Stimulated activated CD4-positive, alpha-beta T cell treated with anti-CD3 and anti-CD28 coated beads, Interleukin-15, amount 100 ng/mL, for 24 hours (primary cell): ENCODE data around the gene KRTAP1-3.
"Not testable (repeated sequence)": the region's sequence is repeated elsewhere in the genome, so short reads cannot be mapped to it uniquely, and the experiment has no call there.

Source experiments
- DNase-seq: peaks from one replicate; pipeline ENCODE4 v3.0.0-alpha.2; 2020

KRTAP1-3 gene

DNA sequence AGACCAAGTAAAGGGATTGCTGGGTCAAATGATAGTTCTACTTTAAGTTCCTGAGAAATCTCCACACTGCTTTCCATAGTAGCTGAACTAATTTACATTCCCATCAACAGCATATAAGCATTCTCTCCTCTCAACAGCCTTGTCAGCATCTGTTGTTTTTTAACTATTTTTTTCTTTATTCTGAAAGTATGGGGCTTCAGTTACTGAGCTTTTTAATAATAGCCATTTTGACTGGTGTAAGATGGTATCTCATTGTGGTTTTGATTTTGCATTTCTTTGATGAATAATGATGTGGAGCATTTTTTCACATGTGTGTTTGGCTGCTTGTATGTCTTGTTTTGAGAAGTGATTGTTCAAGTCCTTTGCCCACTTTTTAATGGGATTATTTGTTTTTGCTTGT, 17.9 kb upstream of the KRTAP1-3 start:
- no peak for DNase-seq

- no peak for DNase-seq
Observed at GRCh38 chr17:41049110-41049509, 14.4 kb upstream of the KRTAP1-3 start.

GRCh38 chr17:41048441-41048840, 13.8 kb upstream of the KRTAP1-3 start:
- no peak for DNase-seq

GRCh38 chr17:41046735-41047465, 12.2 kb upstream of the KRTAP1-3 start, which contains the start of gene KRTAP2-1:
Gene KRTAP2-1, minus strand, starts transcription at chr17:41047316. Its CDS starts 49 bp downstream, at chr17:41047267.
- DNase-seq: not testable (repeated sequence)

GRCh38 chr17:41042953-41043352, 8.3 kb upstream of the KRTAP1-3 start:
- DNase-seq: no peak

GRCh38 chr17:41040783-41041571, 6.3 kb upstream of the KRTAP1-3 start, which contains the start of gene KRTAP1-1:
Gene KRTAP1-1, minus strand, starts transcription at chr17:41041450. Its CDS starts 53 bp downstream, at chr17:41041397.
- DNase-seq: not testable (repeated sequence)

- DNase-seq: no peak
Observed at GRCh38 chr17:41037853-41038350, 3.2 kb upstream of the KRTAP1-3 start.

DNA sequence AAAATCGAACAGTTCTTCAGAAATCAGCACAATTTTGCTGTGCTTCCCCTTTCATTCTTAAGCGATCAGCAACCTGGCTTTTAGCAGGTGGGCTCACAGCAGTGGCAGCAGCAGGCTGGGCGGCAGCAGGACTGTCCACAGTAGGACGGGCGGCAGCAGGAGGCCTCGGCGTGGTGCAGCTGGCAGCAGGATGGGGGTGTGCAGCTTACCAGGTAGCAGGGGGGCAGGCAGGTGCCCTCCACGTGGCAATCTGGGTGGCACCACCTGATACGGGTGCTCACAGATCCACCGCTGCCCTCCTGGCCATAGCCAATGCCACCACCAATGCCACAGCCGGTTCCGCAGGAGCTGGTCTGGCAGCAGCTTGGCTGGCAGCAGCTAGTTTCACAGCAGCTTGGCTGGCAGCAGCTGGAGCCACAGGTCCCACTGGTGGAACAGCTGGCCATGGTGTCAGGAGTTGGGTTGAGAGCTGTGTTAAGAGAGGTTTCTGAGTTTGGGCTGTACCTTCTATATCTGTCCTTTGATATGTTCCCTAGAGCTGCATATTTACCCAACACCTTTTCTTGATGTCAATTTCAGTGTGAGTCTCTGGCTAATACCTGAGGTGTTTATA, 4.9 kb downstream of the KRTAP1-3 start, which contains the start of gene KRTAP1-4:
KRTAP1-4 (minus strand) TSS at position 563 of the 613 bp plus-strand sequence; CDS start at position 446, 117 bp downstream.
- DNase-seq: no peak

GRCh38 chr17:41026715-41027471, 7.8 kb downstream of the KRTAP1-3 start, which contains the start of gene KRTAP1-5:
Gene KRTAP1-5, minus strand, starts transcription at chr17:41027208. Its CDS starts 53 bp downstream, at chr17:41027155.
- no peak for DNase-seq

GRCh38 chr17:41024697-41025096, 10.0 kb downstream of the KRTAP1-3 start:
- DNase-seq: no peak

- DNase-seq: no peak
Observed at GRCh38 chr17:41020336-41020735, 14.3 kb downstream of the KRTAP1-3 start.

GRCh38 chr17:41019415-41019814, 15.3 kb downstream of the KRTAP1-3 start:
- no peak for DNase-seq

- DNase-seq: no peak
Observed at GRCh38 chr17:41018541-41018940, 16.1 kb downstream of the KRTAP1-3 start.

- no peak for DNase-seq
Observed at GRCh38 chr17:41016578-41017215, 18.0 kb downstream of the KRTAP1-3 start.

DNA sequence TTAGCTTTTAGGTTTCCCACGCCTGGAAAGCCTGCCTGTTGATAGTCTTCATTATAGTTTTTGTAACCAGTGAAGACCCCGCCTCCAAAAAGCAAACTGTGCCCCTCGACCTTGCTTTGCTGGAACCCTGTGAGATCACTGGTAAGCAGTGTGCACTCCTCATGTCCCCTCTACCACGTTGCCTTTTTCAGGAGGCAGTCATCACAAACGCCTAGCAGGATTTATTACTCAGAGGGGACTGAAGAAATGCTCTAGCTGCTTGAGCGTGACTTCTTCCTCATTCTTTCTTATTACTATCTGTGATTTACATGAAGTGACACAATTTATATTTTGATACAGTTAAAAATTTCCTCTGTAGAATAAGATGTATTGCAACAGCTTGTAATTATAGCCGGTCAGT, 19.2 kb downstream of the KRTAP1-3 start:
- no peak for DNase-seq

DNA sequence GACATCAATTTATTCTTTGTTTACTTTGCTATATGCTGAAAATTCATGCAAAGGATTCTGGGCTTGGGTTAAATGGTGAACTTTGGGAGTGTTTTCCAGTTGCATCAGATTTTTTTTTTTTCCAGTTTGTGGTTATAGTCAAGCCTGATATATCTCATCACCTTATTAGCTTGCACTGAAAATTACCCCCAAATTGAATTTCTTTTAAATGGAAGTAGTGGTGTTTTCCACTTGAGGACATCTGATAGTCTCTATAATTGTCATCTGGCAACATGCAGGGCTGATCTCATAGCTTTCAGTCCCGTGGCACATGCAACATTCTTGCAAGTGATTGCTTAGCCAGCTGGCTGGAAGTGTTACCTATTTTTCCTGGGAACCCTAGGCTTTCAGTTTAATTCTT, 21.1 kb downstream of the KRTAP1-3 start:
- DNase-seq: no peak

DNA sequence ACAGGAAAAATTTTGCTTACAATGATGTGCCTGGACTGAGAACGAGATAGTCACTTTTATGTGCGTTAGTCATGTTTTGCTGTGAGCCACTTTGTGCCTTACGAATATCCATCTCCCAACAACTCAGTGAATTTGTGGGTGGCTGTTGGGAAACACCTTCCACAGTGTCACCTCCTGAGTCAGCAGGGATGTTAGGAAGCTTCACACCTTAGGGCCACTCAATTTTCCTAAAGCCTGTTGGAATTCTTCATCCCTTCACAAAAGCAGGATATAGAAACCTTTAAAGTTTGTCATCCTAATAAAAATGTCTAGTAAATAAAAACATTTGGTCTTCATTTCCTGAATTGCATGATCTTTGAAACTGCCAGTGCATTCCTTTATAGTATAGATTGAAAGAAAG, 21.5 kb downstream of the KRTAP1-3 start:
- DNase-seq: no peak

DNA sequence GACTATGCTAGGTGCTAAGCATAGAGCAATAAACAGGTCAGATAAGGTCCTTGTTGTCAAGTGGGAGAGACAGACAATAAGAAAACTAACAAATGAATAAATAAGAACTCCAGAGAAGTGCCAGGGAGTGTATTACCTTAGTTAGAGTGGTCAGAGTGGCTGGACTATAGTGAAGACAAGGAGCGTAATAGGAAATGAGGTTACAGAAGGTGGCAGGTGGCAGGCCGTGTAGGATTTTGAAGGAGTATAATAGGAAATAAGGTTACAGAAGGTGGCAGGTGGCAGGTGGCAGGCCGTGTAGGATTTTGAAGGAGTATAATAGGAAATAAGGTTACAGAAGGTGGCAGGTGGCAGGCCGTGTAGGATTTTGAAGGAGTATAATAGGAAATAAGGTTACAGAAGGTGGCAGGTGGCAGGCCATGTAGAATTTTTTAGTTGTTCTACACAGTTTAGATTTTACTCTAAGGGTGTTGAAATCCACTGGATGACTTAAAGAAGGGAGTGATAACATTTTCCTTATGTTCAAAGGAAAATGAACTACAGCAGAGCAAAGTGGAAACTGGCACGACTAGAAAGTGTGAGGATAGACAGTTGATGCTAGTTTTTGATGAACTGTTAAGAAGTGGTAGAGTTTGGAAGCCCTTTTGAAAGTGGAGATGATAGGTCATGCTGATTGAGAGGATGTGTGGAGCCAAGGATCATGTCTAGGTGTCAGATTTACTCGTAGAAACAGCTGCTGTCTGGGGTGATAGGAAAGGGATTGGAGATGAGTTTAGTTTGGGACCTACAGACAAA, 22.2 kb downstream of the KRTAP1-3 start:
- DNase-seq: no peak

GRCh38 chr17:41010441-41010840, 24.2 kb downstream of the KRTAP1-3 start:
- no peak for DNase-seq

DNA sequence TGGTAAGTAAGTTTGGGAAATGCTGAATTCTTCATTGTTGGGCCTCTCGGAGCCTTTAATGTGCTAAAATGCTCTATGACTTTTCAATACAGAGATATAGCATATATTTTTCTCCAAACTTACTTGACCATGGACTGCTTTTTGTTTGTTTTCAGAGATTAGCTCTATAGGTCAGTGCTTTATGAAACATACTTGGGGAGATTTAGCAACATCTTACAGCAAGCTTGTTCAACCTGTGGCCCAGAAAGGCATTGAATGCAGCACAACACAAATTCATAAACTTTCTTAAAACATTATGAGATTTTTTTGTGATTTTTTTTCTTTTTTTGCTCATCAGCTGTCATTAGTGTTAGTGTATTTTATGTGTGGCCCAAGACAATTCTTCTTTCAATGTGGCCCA, 24.7 kb downstream of the KRTAP1-3 start:
- no peak for DNase-seq

GRCh38 chr17:41009301-41009760, 25.3 kb downstream of the KRTAP1-3 start:
- DNase-seq: no peak
